BLaER1 treated with 17β-estradiol and CSF1 and Interleukin-3, amounts not matched to agents 10 nM and 100 nM (cell line): ENCODE measurements around the gene CFAP47.

Source experiments
- H3K27ac ChIP-seq, 11 experiments: shearing (Covaris generic); formaldehyde crosslinking; 2 replicates each; pipeline ENCODE4 v1.8.1; 2022
- H3K27me3 ChIP-seq, 11 experiments: shearing (Covaris generic); formaldehyde crosslinking; 2 replicates each; pipeline ENCODE4 v1.8.1; 2022
- H3K36me3 ChIP-seq, 11 experiments: shearing (Covaris generic); formaldehyde crosslinking; 2 replicates each; pipeline ENCODE4 v1.8.1; 2022
- H3K4me1 ChIP-seq, 10 experiments: shearing (Covaris generic); formaldehyde crosslinking; 2 replicates each; pipeline ENCODE4 v1.8.1; 2022
- H3K4me2 ChIP-seq, 11 experiments: shearing (Covaris generic); formaldehyde crosslinking; 2 replicates each; pipeline ENCODE4 v1.8.1; 2022
- H3K4me3 ChIP-seq, 10 experiments: shearing (Covaris generic); formaldehyde crosslinking; 2 replicates each; pipeline ENCODE4 v1.8.1; 2022
- H3K9ac ChIP-seq, 11 experiments: shearing (Covaris generic); formaldehyde crosslinking; 2 replicates each; pipeline ENCODE4 v1.8.1; 2022
- H3K9me3 ChIP-seq, 11 experiments: shearing (Covaris generic); formaldehyde crosslinking; replicated peaks in 1 of 11; 2 replicates each; pipeline ENCODE4 v1.8.1; 2022
- H4K20me1 ChIP-seq, 11 experiments: shearing (Covaris generic); formaldehyde crosslinking; 2 replicates each; pipeline ENCODE4 v1.8.1; 2022
- Cebpa-rat ChIP-seq, 11 experiments: shearing (Covaris generic); IDR thresholded peaks; 2 replicates each; pipeline ENCODE4 v1.8.1; 2022

Gene CFAP47

GRCh38 chrX:36431819-36432218 lies 512.3 kb downstream of the CFAP47 start:
- Histone ChIP-seq H3K9me3 (no peaks in the 10 kb centered on the region), H3K27ac (no peak overlapping the region), H4K20me1 (no peaks in the 10 kb centered on the region; a peak in 2 of 22 replicates), H3K9ac (no peak overlapping the region), H3K4me1 (no peaks in the 10 kb centered on the region), H3K4me3 (no peak overlapping the region), H3K36me3 (no peaks in the 10 kb centered on the region), H3K27me3 (peaks cover 46 to 87% (median 78%) of the 10 kb centered on the region in 11 experiments), H3K4me2 (no peak overlapping the region)
- TF ChIP-seq Cebpa-rat (IDR thresholded peaks at IDR 0.05) = no peak

- no peaks in the 10 kb centered on the region for H3K36me3 ChIP-seq
- peaks cover 0 to 10% (median 0%) of the 10 kb centered on the region in 11 experiments; a peak in 2 of 22 replicates for H3K9me3 ChIP-seq
- H3K4me3 ChIP-seq = no peak overlapping the region
- no peak overlapping the region for H3K9ac ChIP-seq
- H4K20me1 ChIP-seq = no peaks in the 10 kb centered on the region; a peak in 2 of 22 replicates
- TF ChIP-seq Cebpa-rat (IDR thresholded peaks at IDR 0.05) = no peak
- no peak overlapping the region for H3K27ac ChIP-seq
- no peaks in the 10 kb centered on the region for H3K4me1 ChIP-seq
- H3K4me2 ChIP-seq = no peak overlapping the region
- peaks cover 55 to 93% (median 84%) of the 10 kb centered on the region in 11 experiments for H3K27me3 ChIP-seq
Observed at GRCh38 chrX:36434522-36434921, 515.0 kb downstream of the CFAP47 start.
